Smooth muscle cell of the pulmonary artery (primary cell): ENCODE measurements around the gene RRM2. TPM values are rescaled to one million over a fixed set of nuclear protein-coding genes. Genes with fewer than 3 reads are reported as not detected.

Source experiments
- total RNA-seq: library from RNA; depleted of rRNA; stranded (reverse); fragments of >200 nt; gene quantifications from 2 replicates; pipeline ENCODE4 v1.2.3, GENCODE V29; 2014

The RRM2 gene
- 5.6 and 9.8 TPM in 2 replicates for total RNA-seq

GRCh38 chr2:10122500-10123280 is at the start of gene RRM2:
TSS of gene RRM2 (plus strand) at chr2:10122739. CDS start at chr2:10122799, 60 bp downstream.

GRCh38 chr2:10079870-10080535 is 42.5 kb upstream of the RRM2 start, which contains the start of gene CYS1:
TSS of gene CYS1 (minus strand) at chr2:10080411. CDS start at chr2:10080223, 188 bp downstream.

Other genes starting within 250 kb of the RRM2 start
- gene GRHL1, start 171.0 kb upstream of the RRM2 start, total RNA-seq: 0.20 and 0.33 TPM in 2 replicates
- gene KLF11, start 79.2 kb upstream of the RRM2 start, total RNA-seq: 5.3 and 6.3 TPM in 2 replicates
- 1.6 and 2.6 TPM in 2 replicates for gene CYS1, start 42.3 kb upstream of the RRM2 start, total RNA-seq
- 32.0 and 42.9 TPM in 2 replicates for gene HPCAL1, start 180.2 kb downstream of the RRM2 start, total RNA-seq